GM12878 (cell line): Measurements from ENCODE around the gene ARHGEF33. TPM values are rescaled to one million over a fixed set of nuclear protein-coding genes. Genes with fewer than 3 reads are reported as not detected.

Source experiments
- ATAC-seq: fragments of 200-7000 bp; cut with Tn5 transposase; 3 replicates; pipeline ENCODE4 v1.9.1; 2020; ENCODE audit warnings: mild to moderate bottlenecking, moderate library complexity
- BruUV-seq: library from RNA; stranded (reverse); fragments of 400-500 nt; replicated peaks from 2 replicates; lab custom pipeline; 2021; lab: Mats Ljungman, UMichigan
- CTCF ChIA-PET: fragments of 300-600 bp; sonication (Branson Sonifier 250); formaldehyde crosslinking; extraction: SDS; loops from one replicate; lab custom pipeline; 2021; ENCODE audit warnings: inconsistent platforms; lab: Yijun Ruan, JAX
- POLR2A ChIA-PET: fragments of 350-600 bp; formaldehyde crosslinking; extraction: SDS; loops from one replicate; lab custom pipeline; 2021; ENCODE audit warnings: inconsistent platforms; lab: Charles Lee
- RAD21 ChIA-PET: fragments of 300-600 bp; sonication (Branson Sonifier 250); formaldehyde crosslinking; loops from one replicate; lab custom pipeline; 2023; ENCODE audit warnings: antibody characterized with exemption; ENCODE audit not compliant: unreplicated experiment; lab: Charles Lee
- SMC1A ChIA-PET: fragments of 300-600 bp; sonication (Branson Sonifier 250); formaldehyde crosslinking; loops from one replicate; lab custom pipeline; 2023; ENCODE audit not compliant: unreplicated experiment, uncharacterized antibody; lab: Charles Lee
- DNase-seq: peaks from one replicate; pipeline ENCODE4 v3.0.0-alpha.2; 2011; ENCODE audit warnings: low read depth, low spot score
- FAIRE-seq: peaks from 3 replicates; lab custom pipeline; 2011; peaks lifted over from hg19 to GRCh38; lab: Jason Lieb, UNC
- H2AFZ ChIP-seq: 2 replicates; pipeline ENCODE4 v1.6.0; 2011; ENCODE audit warnings: low read depth, low read length, control low read depth; ENCODE audit not compliant: control insufficient read depth
- H3K27ac ChIP-seq: 2 replicates; pipeline ENCODE4 v1.5.1; 2011; ENCODE audit warnings: control low read depth; ENCODE audit not compliant: control insufficient read depth, insufficient read depth
- H3K27me3 ChIP-seq, 2 experiments: replicated peaks in 1 of 2; 2 replicates each; pipeline versions ENCODE4 v1.6.0 to v1.6.1; 2011; ENCODE audit warnings: low read length in 1 of 2; ENCODE audit not compliant: control insufficient read depth in 2 of 2, insufficient read depth in 2 of 2
- H3K36me3 ChIP-seq, 2 experiments: 2 replicates each; pipeline ENCODE4 v1.5.1; 2011; ENCODE audit warnings: low read length in 1 of 2; ENCODE audit not compliant: control insufficient read depth in 2 of 2, insufficient read depth in 2 of 2
- H3K4me1 ChIP-seq: 2 replicates; pipeline ENCODE4 v1.6.1; 2011; ENCODE audit warnings: mild to moderate bottlenecking, low read length, moderate library complexity, mixed read lengths; ENCODE audit not compliant: control insufficient read depth, insufficient read depth
- H3K4me2 ChIP-seq: 2 replicates; pipeline ENCODE4 v1.6.0; 2011; ENCODE audit warnings: control low read depth; ENCODE audit not compliant: control insufficient read depth, insufficient read depth
- H3K4me3 ChIP-seq: fragments of 200-600 bp; sonication (generic); 2 replicates; pipeline ENCODE4 v1.5.1; 2016
- H3K79me2 ChIP-seq: 2 replicates; pipeline ENCODE4 v1.6.0; 2011; ENCODE audit warnings: low read length; ENCODE audit not compliant: control insufficient read depth, insufficient read depth
- H3K9ac ChIP-seq: 2 replicates; pipeline ENCODE4 v1.8.0; 2011; ENCODE audit warnings: low read length, control low read depth, mixed read lengths; ENCODE audit not compliant: control insufficient read depth, insufficient read depth
- H3K9me3 ChIP-seq: replicated peaks from 3 replicates; pipeline ENCODE4 v1.5.1; 2011; ENCODE audit warnings: mild to moderate bottlenecking, low read length; ENCODE audit not compliant: control insufficient read depth, insufficient read depth
- H4K20me1 ChIP-seq: 2 replicates; pipeline ENCODE4 v1.6.0; 2011; ENCODE audit not compliant: control insufficient read depth, insufficient read depth
- FOXM1 ChIP-seq: IDR thresholded peaks from 2 replicates; pipeline ENCODE4 v1.6.1; 2012; ENCODE audit warnings: low read depth, mild to moderate bottlenecking, inconsistent platforms, low read length, moderate library complexity
- NR2C2 ChIP-seq: IDR thresholded peaks from 2 replicates; pipeline ENCODE4 v1.6.1; 2011; ENCODE audit warnings: borderline replicate concordance, low read depth; ENCODE audit not compliant: control insufficient read depth, insufficient read length
- USF1 ChIP-seq: IDR thresholded peaks from 2 replicates; pipeline ENCODE4 v1.6.1; 2011; ENCODE audit warnings: borderline replicate concordance, low read depth, mild to moderate bottlenecking, moderate library complexity, mixed read lengths, low read length; ENCODE audit not compliant: insufficient read depth; ENCODE audit errors: extremely low read length
- WGBS: methylation state at CpG from one replicate; pipeline ENCODE4 v1.1.6; 2016; ENCODE audit warnings: low lambda C conversion rate; ENCODE audit not compliant: insufficient replicate concordance, insufficient coverage; ENCODE audit errors: missing lambda C conversion rate; 5-methylcytosine and 5-hydroxymethylcytosine counted together
- in situ Hi-C: fragments of 300-500 bp; cut with MboI; formaldehyde crosslinking; loops from 9 replicates; pipeline ENCODE4 v1.14.3; 2018; ENCODE audit warnings: mixed read lengths
- intact Hi-C: fragments of 100-400 bp; cut with micrococcal nuclease; formaldehyde crosslinking; loops from one replicate; pipeline ENCODE4 v1.14.2; 2022; ENCODE audit not compliant: unreplicated experiment
- polyA plus RNA-seq, 11 experiments: library from polyadenylated mRNA; depleted of rRNA in 4 of 11; unstranded in 6 of 11; stranded (reverse) in 5 of 11; fragments of >200 nt; fragmentation: Nextera tagmentation in 4 of 11; fragmentation: Illumina TruSeq in 1 of 11; extraction: Ambion mirVana in 4 of 11; extraction: Trizol in 1 of 11; gene quantifications; 1 replicate in 1 of 11; 2 replicates in 10 of 11; pipeline versions ENCODE4 v1.2.1 to v1.2.3, GENCODE V29; 2011 to 2016; ENCODE audit warnings: inconsistent platforms in 2 of 11, missing spikeins in 2 of 11, low read depth in 1 of 11
- total RNA-seq, 4 experiments: library from RNA; depleted of rRNA in 3 of 4; stranded (reverse); fragments of >200 nt in 3 of 4; fragmentation: Illumina TruSeq in 1 of 4; extraction: Trizol in 1 of 4; gene quantifications; 2 replicates each; pipeline versions ENCODE4 v1.2.1 to v1.2.3, GENCODE V29; 2013 to 2021
- TF ChIP-seq, protein P1 (sequence below): fragments of 450-650 bp; IDR thresholded peaks from 2 replicates; pipeline ENCODE4 v1.6.1; 2017; ENCODE audit warnings: borderline replicate concordance
- TF ChIP-seq, protein P2 (sequence below): fragments of 450-650 bp; IDR thresholded peaks from 2 replicates; pipeline ENCODE4 v1.6.1; 2017; ENCODE audit warnings: antibody characterized with exemption, mild to moderate bottlenecking, moderate library complexity

The ARHGEF33 gene
- total and polyA plus RNA-seq, 10 of the 15 experiments (the other 5 are each of a cell fraction or from before 2014, with no cell fraction given): 0.01 to 0.08 (median 0.05) TPM; not detected in 4

- Histone ChIP-seq H3K4me1 (no peaks in the 10 kb centered on the region), H3K4me2 (no peak overlapping the region), H4K20me1 (no peaks in the 10 kb centered on the region), H2AFZ (no peak overlapping the region), H3K27ac (no peak overlapping the region), H3K27me3 (no peaks in the 10 kb centered on the region; a peak in 1 of 4 replicates), H3K36me3 (no peaks in the 10 kb centered on the region), H3K4me3 (no peak overlapping the region), H3K9ac (no peak overlapping the region), H3K9me3 (no peaks in the 10 kb centered on the region), H3K79me2 (no peaks in the 10 kb centered on the region)
- DNase-seq (no peak), ATAC-seq (no peak), FAIRE-seq (no peak)
- in situ Hi-C loops: no loop called here
- TF ChIP-seq FOXM1: no peak
- TF ChIP-seq USF1: no peak
- TF ChIP-seq NR2C2: no peak
- TF ChIP-seq, protein P1, sequence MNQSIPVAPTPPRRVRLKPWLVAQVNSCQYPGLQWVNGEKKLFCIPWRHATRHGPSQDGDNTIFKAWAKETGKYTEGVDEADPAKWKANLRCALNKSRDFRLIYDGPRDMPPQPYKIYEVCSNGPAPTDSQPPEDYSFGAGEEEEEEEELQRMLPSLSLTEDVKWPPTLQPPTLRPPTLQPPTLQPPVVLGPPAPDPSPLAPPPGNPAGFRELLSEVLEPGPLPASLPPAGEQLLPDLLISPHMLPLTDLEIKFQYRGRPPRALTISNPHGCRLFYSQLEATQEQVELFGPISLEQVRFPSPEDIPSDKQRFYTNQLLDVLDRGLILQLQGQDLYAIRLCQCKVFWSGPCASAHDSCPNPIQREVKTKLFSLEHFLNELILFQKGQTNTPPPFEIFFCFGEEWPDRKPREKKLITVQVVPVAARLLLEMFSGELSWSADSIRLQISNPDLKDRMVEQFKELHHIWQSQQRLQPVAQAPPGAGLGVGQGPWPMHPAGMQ: no peak
- intact Hi-C loops: no loop called here
- RAD21 ChIA-PET: no interaction called here
- POLR2A ChIA-PET: no interaction called here
- SMC1A ChIA-PET: no interaction called here
- WGBS: 88% methylated on average over 3 of the region's 3 CpGs
- CTCF ChIA-PET: interaction anchor here (2.2 kb wide), 1 partner anchor 10 kb away, joined by 12 read pairs; no protein-coding TSS in a partner anchor
- no TSS peak for BruUV-seq
Measured at GRCh38 chr2:38937548-38937947, 47.9 kb downstream of the ARHGEF33 start.

GRCh38 chr2:38940746-38941145 lies 51.1 kb downstream of the ARHGEF33 start:
- Histone ChIP-seq H3K36me3 (no peaks in the 10 kb centered on the region), H4K20me1 (no peaks in the 10 kb centered on the region), H3K4me1 (no peaks in the 10 kb centered on the region), H3K4me2 (no peak overlapping the region), H3K27ac (no peak overlapping the region), H3K9me3 (no peaks in the 10 kb centered on the region), H2AFZ (no peak overlapping the region), H3K4me3 (no peak overlapping the region), H3K27me3 (no peaks in the 10 kb centered on the region), H3K9ac (no peak overlapping the region), H3K79me2 (no peaks in the 10 kb centered on the region)
- ATAC-seq: no peak
- no peak for FAIRE-seq
- in situ Hi-C loops: no loop called here
- RAD21 ChIA-PET: no interaction called here
- BruUV-seq: no TSS peak
- CTCF ChIA-PET: interaction anchor here (0.7 to 1.7 kb wide), 2 partner anchors 9 to 1320 kb away, joined by 3 to 8 read pairs; no protein-coding TSS in a partner anchor
- TF ChIP-seq, protein P2, sequence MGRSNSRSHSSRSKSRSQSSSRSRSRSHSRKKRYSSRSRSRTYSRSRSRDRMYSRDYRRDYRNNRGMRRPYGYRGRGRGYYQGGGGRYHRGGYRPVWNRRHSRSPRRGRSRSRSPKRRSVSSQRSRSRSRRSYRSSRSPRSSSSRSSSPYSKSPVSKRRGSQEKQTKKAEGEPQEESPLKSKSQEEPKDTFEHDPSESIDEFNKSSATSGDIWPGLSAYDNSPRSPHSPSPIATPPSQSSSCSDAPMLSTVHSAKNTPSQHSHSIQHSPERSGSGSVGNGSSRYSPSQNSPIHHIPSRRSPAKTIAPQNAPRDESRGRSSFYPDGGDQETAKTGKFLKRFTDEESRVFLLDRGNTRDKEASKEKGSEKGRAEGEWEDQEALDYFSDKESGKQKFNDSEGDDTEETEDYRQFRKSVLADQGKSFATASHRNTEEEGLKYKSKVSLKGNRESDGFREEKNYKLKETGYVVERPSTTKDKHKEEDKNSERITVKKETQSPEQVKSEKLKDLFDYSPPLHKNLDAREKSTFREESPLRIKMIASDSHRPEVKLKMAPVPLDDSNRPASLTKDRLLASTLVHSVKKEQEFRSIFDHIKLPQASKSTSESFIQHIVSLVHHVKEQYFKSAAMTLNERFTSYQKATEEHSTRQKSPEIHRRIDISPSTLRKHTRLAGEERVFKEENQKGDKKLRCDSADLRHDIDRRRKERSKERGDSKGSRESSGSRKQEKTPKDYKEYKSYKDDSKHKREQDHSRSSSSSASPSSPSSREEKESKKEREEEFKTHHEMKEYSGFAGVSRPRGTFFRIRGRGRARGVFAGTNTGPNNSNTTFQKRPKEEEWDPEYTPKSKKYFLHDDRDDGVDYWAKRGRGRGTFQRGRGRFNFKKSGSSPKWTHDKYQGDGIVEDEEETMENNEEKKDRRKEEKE: no peak
- intact Hi-C loops: no loop called here
- SMC1A ChIA-PET: no interaction called here
- POLR2A ChIA-PET: no interaction called here
- WGBS: 18% methylated on average over 1 of the region's 1 CpG
- no peak for DNase-seq
